Spleen (tissue), 11 donors: ENCODE measurements around the gene BBS9. TPM values are rescaled to one million over a fixed set of nuclear protein-coding genes. Genes with fewer than 3 reads are reported as not detected.

Source experiments
- DNase-seq: peaks from one replicate; pipeline ENCODE4 v3.0.0-alpha.2; 2020
- H3K27ac ChIP-seq, 8 donors: fragments of 200-600 bp; sonication (generic) in 7 of 8; 1 replicate in 4 of 8; 2 replicates in 4 of 8; pipeline versions ENCODE4 v1.5.0 to v1.8.0; 2016 to 2021; ENCODE audit warnings: inconsistent platforms in 4 of 8, mild to moderate bottlenecking in 4 of 8, moderate library complexity in 1 of 8
- H3K27me3 ChIP-seq, 7 donors: fragments of 200-600 bp; sonication (generic) in 6 of 7; replicated peaks in 1 of 7; 1 replicate in 4 of 7; 2 replicates in 3 of 7; pipeline versions ENCODE4 v1.5.0 to v1.8.0; 2016 to 2021; ENCODE audit warnings: inconsistent platforms in 3 of 7, mild to moderate bottlenecking in 1 of 7
- H3K36me3 ChIP-seq, 6 donors: fragments of 200-600 bp; sonication (generic) in 5 of 6; 1 replicate in 4 of 6; 2 replicates in 2 of 6; pipeline versions ENCODE4 v1.5.0 to v1.8.0; 2016 to 2021; ENCODE audit warnings: inconsistent platforms in 2 of 6
- H3K4me1 ChIP-seq, 6 donors: fragments of 200-600 bp; sonication (generic) in 5 of 6; 1 replicate in 3 of 6; 2 replicates in 3 of 6; pipeline versions ENCODE4 v1.5.0 to v1.8.0; 2016 to 2021; ENCODE audit warnings: inconsistent platforms in 3 of 6
- H3K4me3 ChIP-seq, 8 donors: fragments of 200-600 bp; sonication (generic) in 7 of 8; 1 replicate in 4 of 8; 2 replicates in 4 of 8; pipeline versions ENCODE4 v1.5.0 to v1.8.0; 2016 to 2021; ENCODE audit warnings: inconsistent platforms in 4 of 8, mild to moderate bottlenecking in 4 of 8, moderate library complexity in 2 of 8
- H3K9me3 ChIP-seq, 8 donors: fragments of 200-600 bp; sonication (generic) in 7 of 8; 1 replicate in 4 of 8; 2 replicates in 4 of 8; pipeline versions ENCODE4 v1.5.0 to v1.8.0; 2016 to 2021; ENCODE audit warnings: inconsistent platforms in 4 of 8
- CTCF ChIP-seq, 11 experiments: fragments of 200-600 bp in 7 of 11; fragments of 450-650 bp in 4 of 11; sonication (generic) in 4 of 11; IDR thresholded peaks in 8 of 11; conservative IDR thresholded peaks in 3 of 11; 1 replicate in 7 of 11; 2 replicates in 4 of 11; pipeline versions ENCODE4 v1.4.0 to v1.8.0; 2016 to 2021; ENCODE audit warnings: antibody characterized with exemption in 11 of 11, inconsistent platforms in 4 of 11, mild to moderate bottlenecking in 1 of 11
- POLR2A ChIP-seq, 3 donors: fragments of 450-650 bp; IDR thresholded peaks; one replicate each; pipeline ENCODE4 v1.5.1; 2017; ENCODE audit warnings: antibody characterized with exemption in 3 of 3, mild to moderate bottlenecking in 1 of 3
- POLR2AphosphoS5 ChIP-seq, 3 donors: sonication (generic); formaldehyde crosslinking; IDR thresholded peaks; one replicate each; pipeline ENCODE4 v1.5.1; 2017; ENCODE audit warnings: antibody characterized with exemption in 3 of 3
- WGBS, 5 donors: extraction: QIAGEN DNeasy Blood & Tissue Kit in 3 of 5; methylation state at CpG; one replicate each; pipeline versions ENCODE4 v1.1.5 to v1.1.7; 2013 to 2018; 5-methylcytosine and 5-hydroxymethylcytosine counted together
- intact Hi-C: fragments of 100-400 bp; cut with DNase I; formaldehyde crosslinking; loops from one replicate; pipeline ENCODE4 v1.15.0; 2023; ENCODE audit warnings: low total_unique reads
- polyA plus RNA-seq, 3 donors: library from polyadenylated mRNA; stranded (reverse); fragments of 200-250 nt; gene quantifications; one replicate each; pipeline ENCODE4 v1.2.1, GENCODE V29; 2013
- total RNA-seq, 7 donors: library from RNA; depleted of rRNA in 3 of 7; stranded (reverse); fragments of >200 nt in 3 of 7; fragmentation: NEBNext Ultra II Directional in 4 of 7; extraction: Animal tissue kit (Norgen Biotek cat#: 25700) in 4 of 7; gene quantifications; one replicate each; pipeline versions ENCODE4 v1.1.0 to v1.2.1, GENCODE V29; 2016 to 2021
- donor health status: healthy with polysubstance abuse.
- donor health status: DM: no; HTN: no; CAD: no; lungs with moderate emphysema.
- donor health status: DM: no; HTN: no; CAD: no.
- donor health status: Bipolar disorder and iron deficiency.
- donor health status: healthy.
- donor health status: DM: no; HTN: no; CAD: no.
- donor health status: DM: yes; HTN: yes; CAD: no.

The BBS9 gene
- total and polyA plus RNA-seq, 10 donors = 2.3 to 44.1 (median 25.3) TPM

- peaks cover 0 to 15% (median 4%) of the 10 kb centered on the region in 6 donors for H3K4me1 ChIP-seq
- 78 to 92% (median 87%) methylated on average over 5 of the region's 5 CpGs for WGBS, 5 donors
These were observed 320.5 kb downstream of the BBS9 start for GRCh38 chr7:33449847-33450246.

DNA sequence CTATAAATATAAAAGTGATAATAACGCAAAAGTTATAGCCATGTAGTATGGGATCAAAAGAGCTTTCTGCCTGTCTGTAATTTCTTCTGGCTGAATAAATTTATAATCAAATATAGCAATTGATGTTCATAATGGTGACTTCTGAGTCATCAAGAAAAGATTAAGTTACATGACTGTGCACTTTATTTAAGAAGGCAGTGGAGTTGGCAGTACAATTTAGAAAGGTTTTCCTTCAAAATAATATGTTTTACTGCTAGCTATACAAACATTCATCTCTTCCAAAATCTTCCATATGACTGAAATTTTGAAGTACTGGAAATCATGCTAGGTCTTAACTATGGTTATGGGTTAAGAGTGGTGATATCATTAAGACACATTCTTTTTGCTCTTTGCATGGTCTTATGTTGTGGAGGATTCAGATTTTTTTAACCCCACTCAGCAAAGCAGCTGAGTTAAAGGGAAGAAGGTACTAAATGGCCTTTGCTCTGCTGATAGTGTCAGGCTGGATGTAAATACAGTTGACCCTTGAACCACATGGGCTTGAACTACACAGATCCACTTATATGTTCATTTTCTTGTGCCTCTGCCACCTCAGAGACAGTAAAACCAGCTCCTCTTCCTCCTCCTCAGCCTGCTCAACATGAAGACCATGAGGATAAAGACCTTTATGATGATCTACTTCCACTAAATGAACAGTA, 323.6 kb downstream of the BBS9 start:
- Histone ChIP-seq H3K9me3 (peaks cover 0 to 6% (median 0%) of the 10 kb centered on the region in 8 donors), H3K27ac (no peak overlapping the region), H3K4me1 (peaks cover 0 to 10% (median 3%) of the 10 kb centered on the region in 6 donors), H3K36me3 (no peaks in the 10 kb centered on the region), H3K4me3 (no peak overlapping the region), H3K27me3 (no peaks in the 10 kb centered on the region)
- no peak for TF ChIP-seq CTCF (IDR thresholded peaks at IDR 0.05 in 8 of 11, conservative IDR thresholded peaks at IDR 0.05 in 3 of 11)
- no peak for TF ChIP-seq POLR2A (IDR thresholded peaks at IDR 0.05)
- TF ChIP-seq POLR2AphosphoS5 (IDR thresholded peaks at IDR 0.05) = no peak
- 96 to 98% (median 97%) methylated on average over 1 of the region's 1 CpG for WGBS, 5 donors
- DNase-seq = no peak
- intact Hi-C loops = no loop called here

More at GRCh38 chr7:33449847-33450246, 320.5 kb downstream of the BBS9 start:
- no peaks in the 10 kb centered on the region for H3K27me3 ChIP-seq
- intact Hi-C loops = no loop called here
- DNase-seq = no peak
- TF ChIP-seq POLR2AphosphoS5 (IDR thresholded peaks at IDR 0.05) (no peak), CTCF (IDR thresholded peaks at IDR 0.05 in 8 of 11, conservative IDR thresholded peaks at IDR 0.05 in 3 of 11) (no peak), POLR2A (IDR thresholded peaks at IDR 0.05) (no peak)
- no peak overlapping the region for H3K4me3 ChIP-seq
- H3K27ac ChIP-seq = no peak overlapping the region
- peaks cover 0 to 6% (median 0%) of the 10 kb centered on the region in 8 donors for H3K9me3 ChIP-seq
- H3K36me3 ChIP-seq = no peaks in the 10 kb centered on the region

GRCh38 chr7:33457039-33457438, 327.7 kb downstream of the BBS9 start:
- TF ChIP-seq CTCF (IDR thresholded peaks at IDR 0.05 in 8 of 11, conservative IDR thresholded peaks at IDR 0.05 in 3 of 11) = no peak
- no peak for TF ChIP-seq POLR2A (IDR thresholded peaks at IDR 0.05)
- no peak for TF ChIP-seq POLR2AphosphoS5 (IDR thresholded peaks at IDR 0.05)
- H3K4me3 ChIP-seq = no peak overlapping the region
- H3K27me3 ChIP-seq = no peaks in the 10 kb centered on the region
- DNase-seq = no peak
- intact Hi-C loops = no loop called here
- WGBS, 5 donors = 76 to 95% (median 87%) methylated on average over 6 of the region's 6 CpGs
- no peak overlapping the region for H3K27ac ChIP-seq
- peaks cover 0 to 4% (median 0%) of the 10 kb centered on the region in 8 donors for H3K9me3 ChIP-seq
- H3K4me1 ChIP-seq = no peaks in the 10 kb centered on the region
- no peaks in the 10 kb centered on the region for H3K36me3 ChIP-seq

DNA sequence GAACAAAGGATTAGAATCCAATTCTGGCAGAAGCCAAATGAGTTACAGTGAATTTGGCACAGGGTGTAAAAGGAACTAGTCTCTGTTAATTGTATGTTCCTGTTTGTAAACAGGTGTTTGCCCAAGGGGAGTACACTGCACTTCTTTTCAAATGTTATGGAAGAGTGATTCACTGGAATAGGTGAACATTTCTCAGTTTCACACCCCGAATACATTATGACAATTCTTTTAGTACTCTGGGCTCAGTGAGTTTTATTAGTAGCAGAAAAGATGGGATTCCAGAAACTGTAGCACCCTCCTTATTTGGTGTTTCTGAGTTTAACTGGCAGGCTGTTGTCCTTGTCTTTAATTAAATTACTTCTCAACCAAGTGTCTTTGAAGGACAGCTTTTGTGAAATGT, 329.2 kb downstream of the BBS9 start:
- TF ChIP-seq POLR2AphosphoS5 (IDR thresholded peaks at IDR 0.05) (no peak), POLR2A (IDR thresholded peaks at IDR 0.05) (no peak), CTCF (IDR thresholded peaks at IDR 0.05 in 8 of 11, conservative IDR thresholded peaks at IDR 0.05 in 3 of 11) (no peak)
- Histone ChIP-seq H3K4me3 (no peak overlapping the region), H3K4me1 (no peaks in the 10 kb centered on the region), H3K9me3 (peaks cover 0 to 4% (median 0%) of the 10 kb centered on the region in 8 donors), H3K27ac (no peak overlapping the region), H3K27me3 (no peaks in the 10 kb centered on the region), H3K36me3 (no peaks in the 10 kb centered on the region)
- DNase-seq = no peak
- WGBS, 5 donors = 88 to 97% (median 90%) methylated on average over 1 of the region's 1 CpG
- intact Hi-C loops = no loop called here
